ENCODE results near the gene TEF. TPM values are rescaled to one million over a fixed set of nuclear protein-coding genes. Genes with fewer than 3 reads are reported as not detected.

Gene TEF
- total RNA-seq, 2 experiments from 2014 or later = 6.8 to 7.0 TPM

- no peaks in the 10 kb centered on the region for H3K36me3 ChIP-seq (ENCODE audit: insufficient read depth, low read length)
- H3K9me2 ChIP-seq (ENCODE audit: insufficient read depth, low read length) = no peaks in the 10 kb centered on the region
- H2AFZ ChIP-seq (ENCODE audit: low read length) = no peak overlapping the region
- H3K4me1 ChIP-seq (ENCODE audit: insufficient read depth, low read length, poor library complexity, severe bottlenecking) = peaks cover 21% of the 10 kb centered on the region
- no peak for TF ChIP-seq EZH2phosphoT487 (IDR thresholded peaks at IDR 0.05; ENCODE audit: borderline replicate concordance, low read depth, low read length)
- TF ChIP-seq CTCF (conservative IDR thresholded peaks at IDR 0.05; ENCODE audit: low read length) = no peak
- no peaks in the 10 kb centered on the region for H3K9me3 ChIP-seq (ENCODE audit: low read length)
- H3K4me2 ChIP-seq (ENCODE audit: low read length) = no peak overlapping the region
- no TSS peak for BruUV-seq (replicated peaks)
- ChIA-PET CTCF (ENCODE audit: unreplicated experiment) (no interaction called here), POLR2A (no interaction called here)
- H4K20me1 ChIP-seq (ENCODE audit: insufficient read depth, low read length) = no peaks in the 10 kb centered on the region
- no peak overlapping the region for H3K4me3 ChIP-seq (ENCODE audit: low read depth, low read length, poor library complexity, severe bottlenecking)
- H3K79me2 ChIP-seq (ENCODE audit: insufficient read depth, low read depth, low read length) = no peaks in the 10 kb centered on the region; the same call in 1 of the 2 replicates
- intact Hi-C loops (cut with micrococcal nuclease; ENCODE audit: unreplicated experiment) = no loop called here
- no peak for DNase-seq (ENCODE audit: low spot score)
- H3K27ac ChIP-seq (ENCODE audit: low read depth, low read length, poor library complexity, severe bottlenecking) = no peak overlapping the region
These were observed 25.7 kb downstream of the TEF start for GRCh38 chr22:41407433-41407832.

DNA sequence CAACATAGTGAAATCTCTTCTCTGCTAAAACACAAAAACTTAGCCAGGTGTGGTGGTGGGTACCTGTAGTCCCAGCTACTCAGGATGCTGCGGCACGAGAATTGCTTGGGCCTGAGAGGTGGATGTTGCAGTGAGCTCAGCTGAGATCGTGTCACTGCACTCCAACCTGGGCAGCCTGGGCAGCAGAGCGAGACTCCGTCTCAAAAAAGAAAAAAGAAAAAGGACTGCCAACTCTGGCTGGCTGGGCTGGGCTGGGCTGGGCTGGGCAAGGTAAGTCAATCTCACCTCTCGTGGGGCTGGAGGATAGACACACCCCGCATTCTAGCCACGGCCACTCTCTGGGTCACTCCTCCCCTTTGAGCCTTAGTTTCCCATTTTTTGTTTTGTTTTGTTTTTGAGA is 26.9 kb downstream of the TEF start:
- Histone ChIP-seq H3K9me2 (ENCODE audit: insufficient read depth, low read length) (no peaks in the 10 kb centered on the region), H2AFZ (ENCODE audit: low read length) (no peak overlapping the region), H4K20me1 (ENCODE audit: insufficient read depth, low read length) (no peaks in the 10 kb centered on the region), H3K4me1 (ENCODE audit: insufficient read depth, low read length, poor library complexity, severe bottlenecking) (peaks cover 27% of the 10 kb centered on the region), H3K4me3 (ENCODE audit: low read depth, low read length, poor library complexity, severe bottlenecking) (no peak overlapping the region), H3K4me2 (ENCODE audit: low read length) (no peak overlapping the region), H3K79me2 (ENCODE audit: insufficient read depth, low read depth, low read length) (no peaks in the 10 kb centered on the region; the same call in 1 of the 2 replicates), H3K36me3 (ENCODE audit: insufficient read depth, low read length) (no peaks in the 10 kb centered on the region), H3K27ac (ENCODE audit: low read depth, low read length, poor library complexity, severe bottlenecking) (no peak overlapping the region), H3K9me3 (ENCODE audit: low read length) (no peaks in the 10 kb centered on the region)
- TF ChIP-seq CTCF (conservative IDR thresholded peaks at IDR 0.05; ENCODE audit: low read length) = no peak
- ChIA-PET POLR2A (interaction anchor here (0.5 to 1.1 kb wide), 3 partner anchors 8 to 60 kb away, joined by 3 to 5 read pairs (median 3); partner anchors contain the start of genes ACO2 and TOB2), CTCF (ENCODE audit: unreplicated experiment) (no interaction called here)
- BruUV-seq (replicated peaks) = no TSS peak
- no peak for DNase-seq (ENCODE audit: low spot score)
- intact Hi-C loops (cut with micrococcal nuclease; ENCODE audit: unreplicated experiment) = no loop called here

GRCh38 chr22:41410311-41410751 is 28.6 kb downstream of the TEF start:
- Histone ChIP-seq H3K36me3 (ENCODE audit: insufficient read depth, low read length) (0 out of 2 replicates have a peak, but pooled peaks cover 5% of the 10 kb centered on the region), H3K9me3 (ENCODE audit: low read length) (no peaks in the 10 kb centered on the region), H3K4me3 (ENCODE audit: low read depth, low read length, poor library complexity, severe bottlenecking) (no peak overlapping the region), H3K9me2 (ENCODE audit: insufficient read depth, low read length) (no peaks in the 10 kb centered on the region), H3K4me2 (ENCODE audit: low read length) (no peak overlapping the region), H2AFZ (ENCODE audit: low read length) (no peak overlapping the region), H3K79me2 (ENCODE audit: insufficient read depth, low read depth, low read length) (peaks cover 13% of the 10 kb centered on the region), H3K27ac (ENCODE audit: low read depth, low read length, poor library complexity, severe bottlenecking) (no peak overlapping the region), H4K20me1 (ENCODE audit: insufficient read depth, low read length) (no peaks in the 10 kb centered on the region), H3K4me1 (ENCODE audit: insufficient read depth, low read length, poor library complexity, severe bottlenecking) (peaks cover 36% of the 10 kb centered on the region)
- BruUV-seq (replicated peaks) = no TSS peak
- POLR2A ChIA-PET = interaction anchor here (1.3 kb wide), 1 partner anchor 28 kb away, joined by 6 read pairs; the partner anchor contains the start of gene TEF
- CTCF ChIA-PET (ENCODE audit: unreplicated experiment) = interaction anchor here (0.6 kb wide), 1 partner anchor 29 kb away, joined by 3 read pairs; the partner anchor contains the start of gene TEF
- intact Hi-C loops (cut with micrococcal nuclease; ENCODE audit: unreplicated experiment) = no loop called here
- TF ChIP-seq CTCF (conservative IDR thresholded peaks at IDR 0.05; ENCODE audit: low read length) (no peak), EZH2phosphoT487 (IDR thresholded peaks at IDR 0.05; ENCODE audit: borderline replicate concordance, low read depth, low read length) (no peak)
- DNase-seq (ENCODE audit: low spot score) = no peak
